WERI-Rb-1 (cell line): ENCODE results near the gene POLR1A.

Source experiments
- DNase-seq: peaks from one replicate; pipeline ENCODE4 v3.0.0-alpha.2; 2020
- H3K27ac ChIP-seq: fragments of 250-450 bp; sonication (Bioruptor Pico); 2 replicates; pipeline ENCODE4 v1.5.1; 2020; ENCODE audit warnings: mild to moderate bottlenecking, moderate library complexity
- H3K27me3 ChIP-seq: fragments of 250-450 bp; sonication (Bioruptor Pico); 2 replicates; pipeline ENCODE4 v1.5.1; 2021; ENCODE audit warnings: mild to moderate bottlenecking, low read depth, moderate library complexity; ENCODE audit not compliant: insufficient read depth, severe bottlenecking
- H3K36me3 ChIP-seq: fragments of 250-450 bp; sonication (Bioruptor Pico); 2 replicates; pipeline ENCODE4 v1.5.1; 2020; ENCODE audit warnings: mild to moderate bottlenecking, moderate library complexity
- H3K4me3 ChIP-seq: 2 replicates; pipeline ENCODE4 v1.5.1; 2011; ENCODE audit warnings: low read depth, mild to moderate bottlenecking, control low read depth, low read length
- H3K9me3 ChIP-seq: fragments of 250-450 bp; sonication (Bioruptor Pico); 2 replicates; pipeline ENCODE4 v1.5.1; 2021; ENCODE audit warnings: mild to moderate bottlenecking, moderate library complexity; ENCODE audit not compliant: severe bottlenecking
- TF ChIP-seq, protein P1 (sequence below): IDR thresholded peaks from 2 replicates; pipeline ENCODE4 v1.5.1; 2011; ENCODE audit warnings: low read depth, mild to moderate bottlenecking, control low read depth, inconsistent platforms, low read length

The POLR1A gene

DNA sequence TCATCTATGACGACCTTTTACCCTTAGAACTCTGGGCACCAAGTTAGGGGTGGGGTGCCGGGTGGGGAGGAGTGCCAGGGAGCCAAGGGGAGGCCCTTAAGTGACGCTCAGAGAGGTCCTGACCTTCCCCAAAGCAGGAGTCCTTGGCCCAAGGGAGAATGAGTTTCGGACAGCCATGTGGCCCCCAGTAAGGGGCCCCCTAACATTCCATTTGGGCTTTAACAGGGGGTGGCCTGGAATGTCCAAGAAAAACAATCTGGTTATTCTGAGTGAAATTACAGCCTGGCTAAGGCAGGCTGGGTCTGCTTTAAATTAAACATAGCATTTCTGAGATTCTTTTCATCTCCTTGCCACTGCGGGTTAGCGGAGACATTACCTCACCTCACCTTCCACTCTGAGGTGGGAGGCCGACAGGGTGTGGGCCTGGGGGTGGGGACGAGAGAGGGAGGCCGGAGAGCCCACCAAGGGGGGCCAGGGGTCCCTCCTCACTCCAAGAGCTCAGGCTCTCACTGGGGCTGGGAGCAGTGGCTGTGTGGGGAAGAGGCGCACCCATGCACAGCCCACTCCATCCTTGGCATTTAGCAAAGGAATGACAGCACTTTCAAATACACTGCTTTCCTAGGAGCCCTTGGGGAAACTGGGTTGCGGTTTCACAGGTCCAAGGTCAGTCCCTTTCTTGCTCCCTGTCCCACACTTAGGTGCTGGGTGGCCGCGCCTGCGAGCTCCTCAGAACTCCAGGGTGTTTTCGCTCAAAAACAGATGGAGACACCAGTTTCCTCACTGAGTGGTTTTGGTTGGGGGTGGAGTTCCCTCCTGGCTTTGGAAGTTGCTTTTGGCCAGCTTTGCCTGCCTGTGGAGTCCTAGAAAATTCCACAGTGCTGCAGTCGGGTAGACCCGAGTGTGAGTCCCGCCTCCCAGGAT is 107.4 kb downstream of the POLR1A start:
- DNase-seq, result no peak
- TF ChIP-seq, protein P1, sequence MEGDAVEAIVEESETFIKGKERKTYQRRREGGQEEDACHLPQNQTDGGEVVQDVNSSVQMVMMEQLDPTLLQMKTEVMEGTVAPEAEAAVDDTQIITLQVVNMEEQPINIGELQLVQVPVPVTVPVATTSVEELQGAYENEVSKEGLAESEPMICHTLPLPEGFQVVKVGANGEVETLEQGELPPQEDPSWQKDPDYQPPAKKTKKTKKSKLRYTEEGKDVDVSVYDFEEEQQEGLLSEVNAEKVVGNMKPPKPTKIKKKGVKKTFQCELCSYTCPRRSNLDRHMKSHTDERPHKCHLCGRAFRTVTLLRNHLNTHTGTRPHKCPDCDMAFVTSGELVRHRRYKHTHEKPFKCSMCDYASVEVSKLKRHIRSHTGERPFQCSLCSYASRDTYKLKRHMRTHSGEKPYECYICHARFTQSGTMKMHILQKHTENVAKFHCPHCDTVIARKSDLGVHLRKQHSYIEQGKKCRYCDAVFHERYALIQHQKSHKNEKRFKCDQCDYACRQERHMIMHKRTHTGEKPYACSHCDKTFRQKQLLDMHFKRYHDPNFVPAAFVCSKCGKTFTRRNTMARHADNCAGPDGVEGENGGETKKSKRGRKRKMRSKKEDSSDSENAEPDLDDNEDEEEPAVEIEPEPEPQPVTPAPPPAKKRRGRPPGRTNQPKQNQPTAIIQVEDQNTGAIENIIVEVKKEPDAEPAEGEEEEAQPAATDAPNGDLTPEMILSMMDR, result no peak
- no peak overlapping the region for H3K27ac ChIP-seq
- no peaks in the 10 kb centered on the region for H3K27me3 ChIP-seq
- H3K4me3 ChIP-seq, result no peak overlapping the region
- no peaks in the 10 kb centered on the region for H3K36me3 ChIP-seq
- H3K9me3 ChIP-seq, result no peaks in the 10 kb centered on the region

DNA sequence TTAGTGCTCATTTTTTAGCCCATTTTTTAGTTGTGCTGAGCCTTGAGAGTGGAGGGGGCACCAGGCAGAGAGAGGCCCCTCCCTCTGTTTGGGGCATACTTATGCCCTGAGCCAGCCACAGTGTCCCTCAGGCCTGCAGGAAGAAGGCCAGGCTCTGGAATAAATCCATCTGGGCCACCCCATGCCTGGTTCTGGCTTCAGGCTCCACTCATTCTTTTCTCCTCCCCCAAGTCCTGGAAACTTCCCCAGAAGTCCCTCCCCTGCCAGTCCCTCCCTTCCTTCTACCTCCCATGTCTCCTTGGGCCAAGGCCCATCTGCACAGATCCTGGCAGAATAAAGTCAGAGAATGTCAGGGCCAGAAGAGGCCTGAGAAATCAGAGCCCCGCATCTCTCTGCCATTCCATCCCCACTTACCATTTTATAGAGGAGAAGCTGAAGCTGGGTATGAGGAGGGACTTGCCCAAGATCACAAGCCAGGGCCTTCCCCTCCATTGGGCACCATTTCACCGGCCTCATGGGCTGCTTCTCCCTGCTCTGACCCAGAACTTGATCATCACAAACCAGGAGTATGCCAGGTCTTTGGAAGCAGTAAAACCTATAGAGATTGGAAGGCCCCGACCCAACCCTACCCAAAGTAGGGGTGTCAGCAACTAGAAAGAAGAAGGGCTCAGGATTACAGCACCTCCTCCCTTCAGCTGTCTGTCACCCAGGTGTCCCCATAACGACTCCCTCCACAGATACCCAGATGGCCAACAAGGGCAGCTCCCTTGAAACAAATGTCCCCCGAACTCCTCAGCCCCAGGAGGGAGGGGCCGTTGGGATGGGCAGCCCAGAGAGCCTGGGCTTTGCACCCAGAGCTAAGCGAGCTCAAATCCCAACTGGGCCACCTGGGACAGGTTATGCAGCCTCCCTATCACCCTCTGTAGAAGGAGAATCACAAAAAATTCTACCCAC is 108.4 kb downstream of the POLR1A start:
- Histone ChIP-seq H3K27me3 (no peaks in the 10 kb centered on the region), H3K4me3 (no peak overlapping the region), H3K27ac (no peak overlapping the region), H3K36me3 (no peaks in the 10 kb centered on the region), H3K9me3 (no peaks in the 10 kb centered on the region)
- TF ChIP-seq, protein P1, result no peak
- DNase-seq, result no peak

DNA sequence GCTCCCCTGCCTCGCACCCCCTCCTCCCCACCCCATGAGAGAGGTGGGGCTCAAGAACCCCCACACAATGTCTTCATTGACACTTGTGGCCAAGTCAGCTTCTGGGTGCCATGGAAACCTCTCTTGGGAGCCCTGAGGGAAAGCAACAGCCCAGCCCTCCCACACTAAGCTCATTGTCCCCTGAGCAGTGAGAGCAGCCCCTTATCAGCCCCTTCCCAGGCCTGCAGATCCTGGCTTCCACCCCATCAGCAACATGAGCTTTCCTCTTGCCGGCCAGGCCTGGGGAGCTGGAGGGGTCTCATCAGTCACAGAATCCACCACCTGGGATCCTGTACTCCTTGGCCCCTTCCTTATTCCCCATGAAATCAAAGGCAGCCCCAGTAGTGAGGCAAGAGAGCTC is 109.1 kb downstream of the POLR1A start:
- Histone ChIP-seq H3K9me3 (no peaks in the 10 kb centered on the region), H3K27ac (no peak overlapping the region), H3K4me3 (no peak overlapping the region), H3K36me3 (no peaks in the 10 kb centered on the region), H3K27me3 (no peaks in the 10 kb centered on the region)
- TF ChIP-seq, protein P1, result no peak
- no peak for DNase-seq

DNA sequence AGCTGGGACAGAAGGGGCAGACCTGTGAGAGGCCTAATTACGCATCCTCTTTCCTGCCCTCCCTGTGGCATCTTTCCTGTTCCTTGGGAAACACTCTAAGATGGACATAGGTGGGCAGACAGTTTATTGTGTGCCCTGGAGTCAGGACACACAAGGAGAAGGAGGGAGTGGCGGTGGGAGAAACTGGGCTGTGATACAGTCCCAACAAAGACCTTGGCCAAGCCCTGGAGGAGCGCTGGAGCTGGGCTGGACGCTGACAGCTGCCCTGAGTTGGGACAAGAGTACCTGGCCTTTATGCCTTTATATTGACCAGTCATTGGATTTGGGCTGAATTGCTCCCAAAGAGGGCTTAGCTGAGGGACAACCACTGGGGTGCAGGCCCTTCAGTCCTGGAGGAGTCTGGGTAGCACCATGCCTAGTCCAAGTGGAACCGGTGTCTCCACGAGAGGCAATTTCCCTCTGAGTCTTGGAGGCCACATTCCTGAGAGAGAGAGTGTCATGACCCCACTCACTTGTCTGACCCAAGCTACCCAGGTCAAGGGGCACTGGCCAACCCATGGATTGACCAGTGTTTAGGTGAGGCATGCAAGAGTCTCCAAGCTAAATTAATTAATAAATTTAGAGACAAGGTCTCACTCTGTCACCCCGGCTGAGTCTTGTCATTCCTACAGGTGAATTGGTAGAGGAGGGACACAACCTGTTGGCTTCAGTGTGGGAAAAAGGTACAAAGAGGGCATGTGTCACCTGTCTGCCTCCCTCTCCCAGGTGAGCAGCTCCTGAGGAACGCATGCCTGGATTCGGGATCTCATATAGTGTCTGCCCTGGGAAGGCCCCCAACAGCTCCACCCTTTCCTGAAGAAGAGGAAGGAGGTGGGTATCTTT is 109.8 kb downstream of the POLR1A start:
- Histone ChIP-seq H3K9me3 (no peaks in the 10 kb centered on the region), H3K27me3 (no peaks in the 10 kb centered on the region), H3K36me3 (no peaks in the 10 kb centered on the region), H3K27ac (no peak overlapping the region), H3K4me3 (no peak overlapping the region)
- no peak for DNase-seq
- TF ChIP-seq, protein P1, result no peak

DNA sequence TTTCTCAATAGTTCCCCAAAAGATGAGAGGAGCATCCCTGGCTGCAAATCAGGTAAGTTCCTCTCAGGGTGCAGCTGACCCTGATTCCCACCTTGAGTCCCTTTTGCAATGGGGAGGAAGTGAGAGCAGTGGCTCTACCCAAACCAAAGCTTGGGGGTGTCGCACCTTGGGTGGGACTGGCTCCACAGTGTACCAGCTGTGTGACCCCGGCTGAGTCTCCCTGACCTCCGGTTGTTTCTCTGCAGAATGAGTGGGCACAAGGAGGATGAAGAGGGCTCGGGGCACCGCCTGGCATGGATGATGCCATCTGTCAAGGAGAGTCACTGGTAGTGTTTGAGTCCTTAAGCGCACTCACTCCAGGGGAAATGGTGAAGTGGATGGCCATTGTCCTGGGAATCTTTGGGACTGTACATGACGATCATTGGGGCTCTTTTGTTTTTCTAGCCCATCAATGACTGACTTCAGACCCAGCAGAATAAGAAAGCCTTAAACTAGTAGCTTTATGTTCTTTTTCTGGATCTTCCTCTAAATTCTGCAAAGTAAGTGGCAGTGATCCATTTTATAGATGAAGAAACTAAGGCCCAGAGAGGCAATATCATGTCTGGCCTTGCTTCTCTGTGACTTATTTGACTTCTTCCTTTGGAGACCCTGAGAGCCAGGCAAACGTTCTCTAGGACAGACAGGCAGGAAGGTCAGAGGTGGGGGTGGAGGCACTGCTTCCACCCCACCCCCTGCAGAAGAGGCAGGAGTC is 110.6 kb downstream of the POLR1A start:
- TF ChIP-seq, protein P1, result no peak
- Histone ChIP-seq H3K27ac (no peak overlapping the region), H3K4me3 (no peak overlapping the region), H3K27me3 (no peaks in the 10 kb centered on the region), H3K36me3 (no peaks in the 10 kb centered on the region), H3K9me3 (no peaks in the 10 kb centered on the region)
- no peak for DNase-seq
